Nephron progenitor cell (in vitro differentiated cells): ENCODE results near the gene CARNS1.

ENCODE experiments used
- DNase-seq: peaks from one replicate; pipeline ENCODE4 v3.0.0; 2021
- H3K27ac Mint-ChIP-seq: 2 replicates; pipeline ENCODE4 v1.8.0; 2021; ENCODE audit warnings: mild to moderate bottlenecking, moderate library complexity, mixed read lengths
- H3K27me3 Mint-ChIP-seq: 2 replicates; pipeline ENCODE4 v1.8.0; 2021; ENCODE audit warnings: mild to moderate bottlenecking, low read depth, mixed read lengths; ENCODE audit not compliant: poor library complexity
- H3K36me3 Mint-ChIP-seq: 2 replicates; pipeline ENCODE4 v1.8.0; 2021; ENCODE audit warnings: low read depth, mixed read lengths
- H3K4me1 Mint-ChIP-seq: 2 replicates; pipeline ENCODE4 v1.8.0; 2021; ENCODE audit warnings: mixed read lengths
- H3K4me3 Mint-ChIP-seq: 2 replicates; pipeline ENCODE4 v1.8.0; 2021; ENCODE audit warnings: mild to moderate bottlenecking, moderate library complexity, mixed read lengths
- H3K9me3 Mint-ChIP-seq: 2 replicates; pipeline ENCODE4 v1.8.0; 2021; ENCODE audit warnings: mild to moderate bottlenecking, moderate library complexity, mixed read lengths
- TF ChIP-seq, protein P1 (sequence below): fragments of 200-600 bp; sonication (generic); IDR thresholded peaks from 2 replicates; pipeline ENCODE4 v1.5.0; 2021; ENCODE audit warnings: antibody characterized with exemption

CARNS1 gene

DNA sequence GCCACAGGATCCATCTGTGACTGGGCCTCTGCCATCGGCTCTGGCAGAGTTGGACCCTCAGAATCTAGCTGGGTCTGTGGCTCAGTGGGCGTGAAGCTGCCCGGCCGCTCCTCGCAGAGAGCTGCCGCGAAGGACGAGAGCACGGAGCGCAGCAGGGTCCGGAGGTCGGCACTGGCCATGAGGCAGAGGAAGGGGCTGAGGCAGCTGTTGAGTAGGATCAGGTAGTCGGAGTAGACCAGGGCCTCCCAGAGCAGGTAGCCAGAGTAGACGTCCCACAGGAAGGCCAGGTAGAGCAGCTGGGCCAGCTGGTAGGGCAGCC is 36.1 kb downstream of the CARNS1 start:
- no peaks in the 10 kb centered on the region for H3K36me3 Mint-ChIP-seq
- H3K4me1 Mint-ChIP-seq = peaks cover 39% of the 10 kb centered on the region
- TF ChIP-seq, protein P1, sequence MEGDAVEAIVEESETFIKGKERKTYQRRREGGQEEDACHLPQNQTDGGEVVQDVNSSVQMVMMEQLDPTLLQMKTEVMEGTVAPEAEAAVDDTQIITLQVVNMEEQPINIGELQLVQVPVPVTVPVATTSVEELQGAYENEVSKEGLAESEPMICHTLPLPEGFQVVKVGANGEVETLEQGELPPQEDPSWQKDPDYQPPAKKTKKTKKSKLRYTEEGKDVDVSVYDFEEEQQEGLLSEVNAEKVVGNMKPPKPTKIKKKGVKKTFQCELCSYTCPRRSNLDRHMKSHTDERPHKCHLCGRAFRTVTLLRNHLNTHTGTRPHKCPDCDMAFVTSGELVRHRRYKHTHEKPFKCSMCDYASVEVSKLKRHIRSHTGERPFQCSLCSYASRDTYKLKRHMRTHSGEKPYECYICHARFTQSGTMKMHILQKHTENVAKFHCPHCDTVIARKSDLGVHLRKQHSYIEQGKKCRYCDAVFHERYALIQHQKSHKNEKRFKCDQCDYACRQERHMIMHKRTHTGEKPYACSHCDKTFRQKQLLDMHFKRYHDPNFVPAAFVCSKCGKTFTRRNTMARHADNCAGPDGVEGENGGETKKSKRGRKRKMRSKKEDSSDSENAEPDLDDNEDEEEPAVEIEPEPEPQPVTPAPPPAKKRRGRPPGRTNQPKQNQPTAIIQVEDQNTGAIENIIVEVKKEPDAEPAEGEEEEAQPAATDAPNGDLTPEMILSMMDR = no peak
- DNase-seq = no peak
- H3K27me3 Mint-ChIP-seq = no peaks in the 10 kb centered on the region
- H3K4me3 Mint-ChIP-seq = no peak overlapping the region
- H3K9me3 Mint-ChIP-seq = no peaks in the 10 kb centered on the region
- peak overlapping the region; percentile 66 for H3K27ac Mint-ChIP-seq

DNA sequence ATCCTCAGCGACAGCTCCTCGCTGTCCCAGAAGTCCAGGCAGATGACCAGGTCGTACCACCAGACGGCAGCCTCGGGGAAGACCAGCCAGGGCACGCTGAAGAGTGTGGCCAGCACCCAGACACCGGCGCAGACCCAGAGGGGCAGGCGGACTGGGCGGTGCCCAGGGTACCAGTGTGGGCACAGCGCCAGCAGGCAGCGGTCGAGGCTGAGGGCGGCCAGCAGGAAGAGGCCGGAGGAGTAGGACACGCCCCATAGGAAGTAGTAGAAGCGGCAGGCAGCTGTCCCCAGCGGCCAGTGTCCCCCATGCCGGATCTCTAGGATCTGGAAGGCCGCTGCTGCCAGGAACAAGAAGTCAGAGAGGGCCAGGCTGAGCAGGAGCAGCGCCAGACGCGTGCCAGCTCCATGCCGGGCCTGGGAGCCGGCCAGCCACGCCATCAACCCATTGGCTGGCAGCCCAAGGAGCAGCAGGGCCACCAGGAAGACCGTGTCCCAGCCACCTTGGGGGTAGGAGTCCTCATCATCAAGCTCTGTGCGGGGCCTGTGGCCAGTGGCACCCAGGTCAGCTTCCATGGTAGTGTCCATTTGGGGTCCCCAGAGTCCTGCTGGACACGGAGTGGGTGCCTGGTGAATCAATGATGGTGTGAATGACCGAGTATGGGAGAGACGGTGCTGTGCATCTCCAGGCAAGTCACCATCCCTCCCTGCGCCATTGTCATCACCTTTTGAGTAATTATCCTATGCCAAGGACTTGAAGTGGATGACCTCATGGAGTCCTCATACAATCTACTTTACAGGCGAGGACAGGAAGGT is 36.9 kb downstream of the CARNS1 start, which contains the start of gene GPR152:
TSS of gene GPR152 (minus strand) at position 589 of the 812 bp plus-strand sequence. CDS start at position 584, 5 bp downstream.
- DNase-seq = no peak
- Mint-ChIP-seq H3K36me3 (no peaks in the 10 kb centered on the region), H3K4me1 (peaks cover 42% of the 10 kb centered on the region), H3K27ac (peak within 1 kb of the TSS; percentile 66), H3K4me3 (no peak within 1 kb of the TSS), H3K9me3 (no peaks in the 10 kb centered on the region), H3K27me3 (no peaks in the 10 kb centered on the region)
- TF ChIP-seq, protein P1 = no peak

DNA sequence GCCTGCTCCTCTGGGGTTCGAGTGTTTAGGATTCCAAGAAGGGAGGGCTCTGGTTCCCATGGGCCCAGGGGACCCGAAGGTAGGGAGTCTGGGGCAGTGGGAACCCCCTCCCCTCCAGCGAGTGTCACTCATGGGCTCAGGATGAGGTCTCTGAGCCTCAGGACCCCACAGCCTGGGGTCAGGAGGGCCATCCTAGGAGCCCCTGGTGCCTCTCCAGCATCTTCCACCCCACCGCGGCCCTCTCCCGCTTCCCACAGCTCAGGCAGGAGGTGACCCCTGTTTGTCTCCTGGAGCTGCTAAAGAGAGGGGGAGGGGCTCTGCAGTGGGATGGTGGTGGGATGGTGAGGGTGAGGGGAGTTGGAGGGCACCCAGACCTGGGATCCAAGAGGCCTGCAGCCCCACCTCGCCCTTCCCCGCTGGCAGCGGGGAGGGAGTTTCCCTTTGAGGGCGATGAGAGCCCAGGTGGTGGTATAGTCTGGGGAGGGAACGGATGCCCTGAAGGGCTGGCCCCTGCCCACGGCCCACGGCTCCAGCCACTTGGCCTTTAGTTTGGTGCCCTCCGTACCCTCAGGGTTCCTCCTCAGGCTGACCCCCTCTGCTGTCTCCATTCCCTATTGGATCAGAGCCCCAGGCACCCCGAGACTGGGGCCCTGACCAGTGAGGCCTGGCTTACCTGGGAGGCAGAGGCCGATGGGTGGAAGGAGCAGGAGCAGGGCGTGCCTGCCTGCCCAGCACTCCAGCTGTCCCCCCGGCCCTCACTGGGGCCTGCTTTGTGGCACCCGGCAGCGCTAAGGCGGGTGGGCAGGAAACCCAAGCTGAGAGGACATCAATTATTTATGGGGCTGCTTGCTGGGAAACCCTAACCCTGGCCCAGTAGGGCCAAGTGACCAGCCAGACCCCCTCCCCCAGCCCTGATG is 38.6 kb downstream of the CARNS1 start:
- H3K27ac Mint-ChIP-seq = no peak overlapping the region
- H3K9me3 Mint-ChIP-seq = no peaks in the 10 kb centered on the region
- TF ChIP-seq, protein P1 = no peak
- no peaks in the 10 kb centered on the region for H3K36me3 Mint-ChIP-seq
- peaks cover 40% of the 10 kb centered on the region for H3K4me1 Mint-ChIP-seq
- DNase-seq = no peak
- H3K4me3 Mint-ChIP-seq = no peak overlapping the region
- H3K27me3 Mint-ChIP-seq = peaks cover 3% of the 10 kb centered on the region

GRCh38 chr11:67455054-67455453 is 39.6 kb downstream of the CARNS1 start, which contains the start of gene CABP4:
TSS of gene CABP4 (plus strand) at chr11:67455354. CDS start at chr11:67455424, 70 bp downstream.
- Mint-ChIP-seq H3K4me1 (peaks cover 36% of the 10 kb centered on the region), H3K36me3 (no peaks in the 10 kb centered on the region), H3K27me3 (peaks cover 3% of the 10 kb centered on the region), H3K27ac (no peak within 1 kb of the TSS), H3K9me3 (no peaks in the 10 kb centered on the region), H3K4me3 (no peak within 1 kb of the TSS)
- no peak for DNase-seq
- TF ChIP-seq, protein P1 = no peak

GRCh38 chr11:67456068-67456705 is 40.7 kb downstream of the CARNS1 start:
- Mint-ChIP-seq H3K4me3 (no peak overlapping the region), H3K9me3 (no peaks in the 10 kb centered on the region), H3K4me1 (peaks cover 31% of the 10 kb centered on the region), H3K27me3 (peaks cover 3% of the 10 kb centered on the region), H3K27ac (no peak overlapping the region), H3K36me3 (no peaks in the 10 kb centered on the region)
- TF ChIP-seq, protein P1 = no peak
- no peak for DNase-seq
